HG03442 (cell line): Measurements from ENCODE around the gene SELENOW.
"Not testable (repeated sequence)": the region's sequence is repeated elsewhere in the genome, so short reads cannot be mapped to it uniquely, and the experiment has no call there.

Experiments
- ATAC-seq: cut with Tn5 transposase; IDR thresholded peaks from one replicate; pipeline ENCODE4 v1.9.1; 2021; ENCODE audit warnings: mild to moderate bottlenecking, moderate library complexity; ENCODE audit not compliant: unreplicated experiment

SELENOW gene

GRCh38 chr19:47818221-47818620 is 39.7 kb downstream of the SELENOW start:
- ATAC-seq: not testable (repeated sequence)

- ATAC-seq: no peak
Measured at GRCh38 chr19:47819858-47820257, 41.4 kb downstream of the SELENOW start.

GRCh38 chr19:47820410-47820809 is 41.9 kb downstream of the SELENOW start:
- no peak for ATAC-seq

- no peak for ATAC-seq
Measured at GRCh38 chr19:47821460-47822020, 43.0 kb downstream of the SELENOW start, which contains the start of gene CRX. TSS of gene CRX (plus strand) at chr19:47821937. CDS start at chr19:47834444, 12,507 bp downstream.

- ATAC-seq: no peak
Measured at GRCh38 chr19:47824396-47824795, 45.9 kb downstream of the SELENOW start.

GRCh38 chr19:47826800-47827199 is 48.3 kb downstream of the SELENOW start:
- ATAC-seq: no peak

- no peak for ATAC-seq
Measured at GRCh38 chr19:47832723-47833122, 54.2 kb downstream of the SELENOW start.
